GM19324 (cell line): Measurements from ENCODE around the gene EVPL.
"Not testable (repeated sequence)": the region's sequence is repeated elsewhere in the genome, so short reads cannot be mapped to it uniquely, and the experiment has no call there.

Experiments
- ATAC-seq: cut with Tn5 transposase; IDR thresholded peaks from one replicate; pipeline ENCODE4 v1.9.1; 2021; ENCODE audit warnings: mild to moderate bottlenecking, moderate library complexity; ENCODE audit not compliant: unreplicated experiment, low FRiP score

Gene EVPL

GRCh38 chr17:75975187-75975586, 51.9 kb downstream of the EVPL start:
- not testable (repeated sequence) for ATAC-seq

DNA sequence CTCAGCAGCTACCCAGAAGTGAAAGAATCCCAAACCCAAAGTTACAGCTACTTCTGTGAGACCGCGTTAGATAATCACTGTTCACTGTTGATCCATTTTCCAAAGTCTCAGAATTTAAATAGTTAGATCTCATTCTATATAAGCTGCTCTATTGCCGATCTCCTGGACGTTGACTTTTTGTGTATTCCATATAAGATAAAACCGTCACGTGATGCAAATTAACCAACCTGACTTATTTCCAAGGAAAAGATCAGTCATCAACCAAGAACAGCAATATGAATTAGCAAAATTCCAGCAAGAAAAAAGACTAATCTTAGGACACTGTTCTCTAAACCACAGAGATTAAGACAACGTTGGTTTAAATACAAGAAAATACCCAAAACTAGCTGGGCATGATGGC, 56.5 kb downstream of the EVPL start:
- no peak for ATAC-seq

DNA sequence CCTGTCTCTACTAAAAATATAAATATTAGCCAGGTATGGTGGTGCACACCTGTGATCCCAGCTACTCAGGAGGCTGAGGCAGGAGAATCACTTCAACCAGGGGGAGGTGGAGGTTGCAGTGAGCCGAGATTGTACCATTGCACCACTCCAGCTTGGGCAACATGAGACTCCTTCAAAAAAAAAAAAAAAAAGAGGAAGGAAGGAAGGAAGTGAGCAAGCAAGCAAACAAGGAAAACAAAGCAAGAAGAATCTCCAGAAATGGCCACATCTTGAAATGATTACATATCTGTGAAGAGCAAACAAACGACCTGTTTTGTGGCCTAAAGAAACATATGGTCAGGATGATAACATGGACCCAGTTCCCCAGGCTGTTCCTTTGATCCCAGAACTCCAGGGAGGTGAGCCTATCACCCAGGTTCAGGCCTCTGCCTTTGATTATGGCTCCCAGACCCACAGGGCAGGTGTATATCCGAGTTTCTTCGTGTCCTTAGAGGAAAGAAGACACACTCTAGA, 57.0 kb downstream of the EVPL start:
- no peak for ATAC-seq

GRCh38 chr17:75969044-75969443, 58.1 kb downstream of the EVPL start:
- ATAC-seq, result not testable (repeated sequence)

GRCh38 chr17:75965468-75965867, 61.6 kb downstream of the EVPL start:
- ATAC-seq, result no peak

DNA sequence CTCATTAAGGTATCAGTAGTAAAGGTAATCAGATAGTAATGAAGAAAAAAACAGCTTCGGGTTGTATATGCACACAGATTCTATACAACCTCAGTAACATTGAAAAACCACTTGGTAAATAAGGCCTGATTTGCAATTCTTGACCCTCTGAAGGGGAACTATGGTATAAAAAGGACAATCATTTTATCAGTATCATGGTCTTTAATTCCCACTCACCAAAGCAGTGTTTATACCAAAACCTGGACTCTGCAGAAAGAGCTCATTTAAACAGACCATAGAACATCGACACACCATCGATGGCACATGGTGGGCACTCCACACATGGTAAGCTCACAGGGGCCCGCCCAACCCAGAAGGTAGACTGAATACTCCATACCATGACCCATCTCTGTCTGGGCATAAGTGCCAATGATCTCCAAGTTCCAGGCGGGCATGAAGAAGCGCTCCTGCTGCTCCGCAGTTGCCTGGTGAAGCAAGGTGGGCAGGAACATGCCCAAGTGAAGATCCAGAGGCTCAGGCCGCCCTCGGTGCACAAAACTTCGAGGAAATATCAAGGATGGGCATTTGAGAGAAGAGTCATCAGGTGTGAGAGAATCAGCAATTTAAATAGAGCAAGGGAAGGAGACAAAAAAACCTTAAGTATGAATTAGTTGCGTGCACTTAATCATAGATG, 67.1 kb downstream of the EVPL start:
- no peak for ATAC-seq

GRCh38 chr17:75959051-75959838, 67.9 kb downstream of the EVPL start:
- ATAC-seq, result no peak
